GM18868 (cell line): ENCODE data around the gene SYNGR2.
A peak's percentile ranks its signal among the peaks of the same experiment; 100 is the strongest.
"Not testable (repeated sequence)": the region's sequence is repeated elsewhere in the genome, so short reads cannot be mapped to it uniquely, and the experiment has no call there.

Source experiments
- ATAC-seq: cut with Tn5 transposase; IDR thresholded peaks from one replicate; pipeline ENCODE4 v1.9.1; 2021; ENCODE audit warnings: mild to moderate bottlenecking, moderate library complexity; ENCODE audit not compliant: unreplicated experiment

SYNGR2 gene

DNA sequence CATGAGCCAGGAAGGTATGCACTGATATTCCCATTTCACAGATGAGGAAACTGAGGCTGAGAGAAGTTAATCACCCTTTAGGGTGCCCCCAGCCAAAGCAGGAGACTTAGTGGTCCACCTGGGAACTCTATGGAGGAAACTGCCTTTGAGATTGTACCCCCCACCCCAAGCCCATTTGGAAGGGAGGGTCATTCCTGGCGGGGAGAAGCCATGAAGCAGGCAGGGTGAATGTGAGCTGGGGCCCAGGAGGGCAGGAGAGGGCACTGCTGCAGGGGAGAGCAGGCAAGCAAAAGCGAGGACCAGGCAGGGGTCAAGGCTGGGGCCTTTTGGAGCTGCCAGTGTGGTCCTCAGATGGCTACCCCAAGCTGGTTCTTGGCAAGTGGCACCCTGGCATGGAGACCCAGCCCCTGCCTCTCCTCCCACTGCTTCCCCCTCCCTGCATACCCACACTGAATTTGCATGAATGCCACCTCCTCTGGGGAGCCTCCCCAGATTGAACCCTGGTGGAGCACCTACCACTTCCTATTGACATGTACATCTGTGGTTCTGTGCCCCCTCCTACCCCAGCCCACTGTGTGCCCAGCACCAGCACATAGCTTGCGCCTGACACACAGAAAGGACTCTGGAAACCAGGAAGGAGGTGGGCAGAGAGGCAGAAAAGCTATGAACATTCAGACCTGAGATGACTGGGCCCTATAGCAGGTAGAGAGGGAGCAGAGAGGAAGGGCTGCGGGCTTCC is 38.9 kb upstream of the SYNGR2 start:
- ATAC-seq: no peak

- no peak for ATAC-seq
These were observed 38.3 kb upstream of the SYNGR2 start for GRCh38 chr17:78130090-78130436.

- ATAC-seq: no peak
These were observed 37.8 kb upstream of the SYNGR2 start, which contains the start of gene TMC8 for GRCh38 chr17:78130437-78131101. TSS of gene TMC8 (plus strand) at chr17:78130771. CDS start at chr17:78131589, 818 bp downstream.

DNA sequence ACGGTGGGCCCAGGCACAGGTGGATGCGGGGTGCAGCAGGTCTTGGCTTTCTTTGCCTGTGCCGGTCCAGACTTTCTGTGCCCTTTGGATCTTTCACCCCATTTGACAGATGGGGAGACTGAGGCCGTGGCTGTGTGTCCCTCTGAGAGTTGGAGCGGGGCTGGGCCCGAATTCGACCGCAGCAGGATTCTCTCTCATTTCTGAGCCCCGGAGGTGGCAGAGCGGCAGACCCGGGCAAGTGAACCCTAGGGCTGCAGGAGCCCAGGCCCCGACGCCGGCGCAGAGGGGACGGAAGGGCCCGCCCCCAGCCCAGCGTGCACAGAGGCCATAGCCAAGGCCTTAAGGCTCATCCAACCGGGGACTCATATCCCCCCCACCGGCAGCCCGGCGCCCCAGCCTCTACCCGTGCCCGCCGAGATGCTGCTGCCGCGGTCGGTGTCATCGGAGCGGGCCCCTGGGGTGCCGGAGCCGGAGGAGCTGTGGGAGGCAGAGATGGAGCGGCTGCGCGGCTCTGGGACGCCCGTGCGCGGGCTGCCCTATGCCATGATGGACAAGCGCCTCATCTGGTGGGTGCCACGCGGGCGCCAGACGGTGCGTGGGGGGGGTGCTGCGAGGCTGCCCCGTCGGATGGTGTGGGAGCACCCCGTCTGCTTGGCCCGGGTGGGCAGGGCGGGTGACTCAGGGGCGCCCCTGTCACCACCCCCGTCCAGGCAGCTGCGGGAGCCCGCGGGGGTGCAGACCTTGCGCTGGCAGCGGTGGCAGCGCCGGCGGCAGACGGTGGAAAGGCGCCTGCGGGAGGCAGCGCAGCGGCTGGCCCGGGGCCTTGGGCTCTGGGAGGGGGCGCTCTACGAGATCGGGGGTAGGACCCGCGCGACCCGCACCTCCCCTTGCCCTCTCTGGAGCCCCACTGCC is 37.0 kb upstream of the SYNGR2 start:
- no peak for ATAC-seq

GRCh38 chr17:78132084-78132676 is 36.2 kb upstream of the SYNGR2 start:
- ATAC-seq: no peak

GRCh38 chr17:78132767-78133178 is 35.6 kb upstream of the SYNGR2 start:
- ATAC-seq: no peak

DNA sequence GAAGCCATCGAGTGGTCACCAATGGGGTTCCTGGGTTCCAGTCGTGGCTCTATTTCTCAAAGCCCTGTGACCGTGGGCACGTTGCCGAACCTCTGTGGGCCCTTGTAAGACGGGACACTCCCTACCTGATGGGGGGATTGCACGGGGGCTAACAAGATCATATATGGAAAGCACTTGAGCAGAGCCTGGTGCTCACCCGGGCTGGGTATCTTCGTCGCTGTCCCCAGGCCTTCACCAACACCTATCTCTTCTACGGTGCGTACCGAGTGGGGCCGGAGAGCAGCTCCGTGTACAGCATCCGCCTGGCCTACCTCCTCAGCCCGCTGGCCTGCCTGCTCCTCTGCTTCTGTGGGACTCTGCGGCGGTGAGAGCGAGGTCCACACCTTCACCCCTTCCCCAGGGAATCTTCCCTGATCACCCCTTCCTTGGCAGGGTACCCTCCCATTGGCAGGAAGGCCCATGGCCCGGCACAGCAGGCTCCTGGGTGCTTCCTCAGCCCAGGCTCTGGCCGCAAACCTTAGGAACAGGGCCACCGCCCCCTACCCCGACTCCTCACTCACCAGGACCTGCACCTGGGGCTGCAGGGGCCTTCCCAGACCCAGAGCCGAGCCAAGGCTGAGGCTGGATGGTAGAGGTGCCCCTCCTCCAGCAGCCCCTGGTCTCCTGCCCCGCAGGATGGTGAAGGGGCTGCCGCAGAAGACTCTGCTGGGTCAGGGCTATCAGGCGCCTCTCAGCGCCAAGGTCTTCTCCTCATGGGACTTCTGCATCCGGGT is 35.0 kb upstream of the SYNGR2 start:
- no peak for ATAC-seq

DNA sequence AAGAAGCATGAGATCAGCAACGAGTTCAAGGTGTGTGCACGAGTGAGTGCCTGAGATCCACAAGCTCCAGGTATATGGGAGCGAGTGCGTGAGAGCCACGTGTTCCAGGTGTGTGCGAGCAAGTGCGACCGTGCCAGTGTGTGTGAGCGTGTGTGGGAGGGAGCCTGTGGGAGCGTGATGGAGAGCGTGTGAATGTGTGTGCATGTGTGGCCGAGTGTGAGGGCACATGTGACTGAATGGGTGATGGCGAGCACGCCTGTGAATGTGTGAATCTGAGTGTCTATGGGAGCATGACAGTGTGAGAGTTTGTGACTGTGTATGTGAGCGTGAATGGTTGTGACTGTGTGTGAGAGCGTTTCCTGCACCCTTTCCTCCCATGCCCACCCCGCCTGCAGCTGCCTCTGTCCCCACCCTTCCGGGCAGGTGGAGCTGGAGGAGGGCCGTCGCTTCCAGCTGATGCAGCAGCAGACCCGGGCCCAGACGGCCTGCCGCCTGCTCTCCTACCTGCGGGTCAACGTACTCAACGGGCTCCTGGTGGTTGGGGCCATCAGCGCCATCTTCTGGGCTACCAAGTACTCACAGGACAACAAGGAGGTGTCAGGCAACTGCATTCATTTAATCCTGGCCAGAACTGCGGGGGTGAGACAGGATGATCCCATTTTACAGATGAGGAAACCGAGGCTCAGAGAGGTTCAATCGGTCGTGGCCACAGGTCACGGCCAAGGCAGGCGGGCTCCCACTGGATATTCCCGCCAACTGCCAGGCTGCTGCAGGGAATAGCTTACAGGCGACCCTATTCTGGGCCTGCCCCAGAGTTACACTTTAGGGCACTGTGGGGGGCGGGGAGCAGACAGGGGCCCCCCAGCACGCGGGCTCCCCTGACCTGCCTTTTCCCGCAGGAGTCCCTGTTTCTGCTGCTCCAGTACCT is 34.1 kb upstream of the SYNGR2 start:
- no peak for ATAC-seq

- ATAC-seq: no peak
These were observed 33.4 kb upstream of the SYNGR2 start for GRCh38 chr17:78134899-78135385.

DNA sequence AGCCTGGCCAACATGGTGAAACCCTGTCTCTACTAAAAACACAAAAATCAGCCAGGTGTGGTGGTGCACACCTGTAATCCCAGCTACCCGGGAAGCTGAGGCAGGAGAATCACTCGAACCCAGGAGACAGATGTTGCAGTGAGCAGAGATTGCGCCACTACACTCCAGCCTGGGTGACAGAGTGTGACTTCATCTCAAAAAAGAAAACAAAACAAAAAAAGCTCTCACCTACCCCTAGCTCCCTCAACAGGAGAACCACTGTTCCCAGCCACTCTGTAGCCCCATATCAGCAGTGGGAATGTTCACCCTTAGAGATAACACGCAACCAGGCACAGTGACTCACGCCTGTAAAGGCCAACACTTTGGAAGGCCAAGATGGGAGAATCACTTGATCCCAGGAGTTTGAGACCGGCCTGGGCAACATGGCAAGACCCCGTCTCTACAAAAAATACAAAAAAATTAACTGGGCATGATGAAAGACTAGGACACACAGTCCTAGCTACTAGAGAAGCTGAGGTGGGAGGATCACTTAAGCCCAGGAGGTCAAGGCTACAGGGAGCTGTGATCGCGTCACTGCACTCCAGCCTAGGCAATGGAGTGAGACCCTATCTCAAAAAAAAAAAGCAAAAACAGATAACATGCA is 32.4 kb upstream of the SYNGR2 start:
- ATAC-seq: no peak

DNA sequence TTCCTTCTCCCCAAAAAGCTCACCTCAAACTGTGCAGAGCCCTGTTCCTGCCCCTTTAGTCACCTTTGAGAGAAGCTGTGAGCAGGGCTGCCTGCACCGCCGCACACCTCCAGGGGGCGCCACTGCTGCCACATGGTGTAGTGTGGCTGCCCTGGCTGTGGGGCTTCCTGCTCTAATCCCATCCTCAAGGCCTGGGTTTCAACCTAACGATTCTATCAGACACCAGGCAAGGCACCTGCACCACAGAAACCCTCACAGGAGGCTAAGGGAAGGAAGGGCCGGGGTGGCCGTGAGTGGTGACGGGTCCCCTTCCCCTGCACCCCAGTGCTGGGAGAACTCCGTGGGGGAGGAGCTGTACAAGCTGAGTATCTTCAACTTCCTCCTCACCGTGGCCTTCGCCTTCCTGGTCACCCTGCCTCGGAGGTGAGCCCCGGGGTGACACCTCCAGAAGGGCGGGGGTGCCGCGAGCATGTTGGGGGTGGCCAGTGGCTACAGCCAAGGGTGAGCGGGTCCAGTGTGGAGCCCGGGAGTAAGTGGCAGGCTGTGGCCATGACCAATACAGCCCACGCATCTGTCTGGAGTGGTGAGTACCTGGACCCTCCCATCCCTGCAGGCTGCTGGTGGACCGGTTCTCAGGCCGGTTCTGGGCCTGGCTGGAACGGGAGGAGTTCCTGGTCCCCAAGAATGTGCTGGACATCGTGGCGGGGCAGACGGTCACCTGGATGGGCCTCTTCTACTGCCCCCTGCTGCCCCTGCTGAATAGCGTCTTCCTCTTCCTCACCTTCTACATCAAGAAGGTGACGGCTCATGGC is 30.8 kb upstream of the SYNGR2 start:
- no peak for ATAC-seq

- no peak for ATAC-seq
These were observed 29.9 kb upstream of the SYNGR2 start for GRCh38 chr17:78138204-78139060.

- ATAC-seq: not testable (repeated sequence)
These were observed 28.6 kb upstream of the SYNGR2 start for GRCh38 chr17:78139861-78140168.

DNA sequence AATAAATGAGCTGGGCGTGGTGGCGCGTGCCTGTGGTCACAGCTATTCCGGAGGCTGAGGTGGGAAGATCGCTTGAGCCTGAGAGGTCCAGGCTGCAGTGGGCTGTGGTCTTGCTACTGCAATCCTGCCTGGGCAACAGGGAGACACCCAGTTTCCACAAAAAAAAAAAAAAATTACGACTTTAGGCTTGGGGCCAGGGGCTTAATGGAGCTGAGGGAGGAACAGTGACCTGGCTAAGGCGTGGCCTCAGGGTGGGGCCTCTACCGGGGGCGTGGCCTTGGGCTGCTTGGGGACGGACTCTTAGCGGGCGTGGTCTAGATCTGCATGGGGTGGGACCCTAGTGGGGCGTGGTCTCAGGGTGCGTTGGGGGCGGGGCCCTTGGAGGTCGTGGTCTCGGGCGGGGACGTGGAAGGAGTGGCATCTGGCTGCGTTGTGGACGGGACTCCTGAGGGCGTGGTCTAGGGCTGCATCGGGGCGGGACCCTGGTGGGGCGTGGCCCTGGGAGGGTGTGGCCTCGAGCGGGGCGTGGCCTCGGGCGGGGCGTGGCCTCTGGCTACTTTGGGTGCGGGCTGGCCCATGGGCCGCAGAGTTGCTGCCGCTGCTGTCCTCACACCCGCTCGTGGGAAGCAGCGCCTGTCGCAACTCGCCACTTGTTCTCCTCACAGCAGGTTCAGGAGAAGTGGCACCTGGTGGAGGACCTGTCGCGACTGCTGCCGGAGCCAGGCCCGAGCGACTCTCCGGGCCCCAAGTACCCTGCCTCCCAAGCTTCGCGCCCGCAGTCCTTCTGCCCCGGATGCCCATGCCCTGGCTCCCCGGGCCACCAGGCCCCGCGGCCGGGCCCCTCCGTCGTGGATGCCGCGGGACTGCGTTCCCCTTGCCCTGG is 28.0 kb upstream of the SYNGR2 start:
- ATAC-seq: peak; percentile 71

DNA sequence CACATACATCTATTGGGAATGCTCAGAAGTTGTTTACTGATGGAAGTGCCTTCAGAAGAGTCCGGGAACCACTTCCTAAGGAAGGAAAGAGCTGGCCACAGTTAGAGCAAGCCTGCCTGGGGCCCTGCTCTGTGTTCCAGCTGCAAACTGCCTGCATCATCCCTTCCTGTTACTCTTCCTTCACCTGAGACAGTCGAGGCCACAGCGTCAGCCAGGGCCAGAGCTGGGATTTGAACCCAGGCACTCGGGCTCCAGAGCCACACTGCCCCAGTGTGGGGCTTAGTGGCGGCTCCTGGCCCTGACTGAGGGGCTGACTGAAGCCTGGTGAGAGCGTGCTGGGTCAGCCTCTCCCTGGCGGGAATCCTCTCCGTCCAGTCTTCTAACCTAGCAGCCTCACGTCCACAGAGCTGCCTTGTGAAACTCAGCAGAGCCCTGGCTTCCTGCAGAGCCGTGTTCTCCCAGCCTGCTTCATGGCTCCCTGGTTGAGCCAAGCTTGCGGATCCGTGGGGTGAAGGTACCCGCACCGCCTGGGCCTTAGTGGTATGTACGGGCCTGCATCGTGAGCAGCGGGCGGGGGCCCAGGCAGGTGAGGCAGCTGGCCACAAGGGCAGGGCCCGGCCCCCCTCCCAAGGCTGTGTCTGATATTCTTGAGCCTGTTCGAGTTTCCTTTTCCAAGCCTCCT is 26.8 kb upstream of the SYNGR2 start:
- ATAC-seq: no peak
